B cell (primary cell): ENCODE results near the gene NCKAP5L. TPM values are rescaled to one million over a fixed set of nuclear protein-coding genes. Genes with fewer than 3 reads are reported as not detected.

Experiments used
- ATAC-seq: fragments of 200-7000 bp; cut with Tn5 transposase; one replicate; pipeline ENCODE4 v1.10.0; 2021; ENCODE audit warnings: low read depth, mild to moderate bottlenecking, moderate number of reproducible peaks, moderate library complexity
- CTCF ChIA-PET: fragments of 350-600 bp; sonication (Branson Sonifier 250); formaldehyde crosslinking; loops from one replicate; lab custom pipeline; 2021; ENCODE audit warnings: antibody characterized with exemption, inconsistent platforms; lab: Charles Lee
- POLR2A ChIA-PET: fragments of 350-600 bp; sonication (Branson Sonifier 250); formaldehyde crosslinking; loops from one replicate; lab custom pipeline; 2021; ENCODE audit warnings: antibody characterized with exemption; lab: Charles Lee
- DNase-seq: peaks from one replicate; pipeline ENCODE4 v3.0.0; 2013
- H2AFZ ChIP-seq: 2 replicates; pipeline ENCODE4 v1.6.1; 2012; ENCODE audit warnings: mild to moderate bottlenecking, low read depth, low read length; ENCODE audit not compliant: insufficient read depth, poor library complexity, severe bottlenecking
- H3K27ac ChIP-seq, 2 donors: 1 replicate in 1 of 2; 2 replicates in 1 of 2; pipeline ENCODE4 v1.5.1; 2012 to 2013; ENCODE audit warnings: low read length in 2 of 2, mild to moderate bottlenecking in 2 of 2, moderate library complexity in 1 of 2
- H3K27me3 ChIP-seq, 4 experiments: fragments of 200-600 bp in 1 of 4; sonication (generic) in 1 of 4; replicated peaks in 1 of 4; 1 replicate in 2 of 4; 2 replicates in 2 of 4; pipeline versions ENCODE4 v1.6.1 to v1.7.0; 2013 to 2016; ENCODE audit warnings: low read length in 3 of 4, mild to moderate bottlenecking in 2 of 4, mixed read lengths in 1 of 4, moderate library complexity in 1 of 4; ENCODE audit not compliant: insufficient read depth in 4 of 4, control insufficient read depth in 3 of 4; ENCODE audit errors: control extremely low read depth in 1 of 4
- H3K36me3 ChIP-seq, 2 experiments: replicated peaks in 1 of 2; 1 replicate in 1 of 2; 2 replicates in 1 of 2; pipeline versions ENCODE4 v1.6.1 to v1.7.1; 2013; ENCODE audit warnings: low read length in 1 of 2; ENCODE audit not compliant: insufficient read depth in 2 of 2, control insufficient read depth in 1 of 2; ENCODE audit errors: control extremely low read depth in 1 of 2, extremely low read depth in 1 of 2
- H3K4me1 ChIP-seq, 2 donors: fragments of 200-600 bp in 1 of 2; sonication (generic) in 1 of 2; 1 replicate in 1 of 2; 2 replicates in 1 of 2; pipeline versions ENCODE4 v1.5.1 to v1.6.1; 2013 to 2017; ENCODE audit warnings: low read length in 2 of 2; ENCODE audit not compliant: control insufficient read depth in 2 of 2, insufficient read depth in 2 of 2
- H3K4me2 ChIP-seq: replicated peaks from 2 replicates; pipeline ENCODE3; 2012; ENCODE audit warnings: mild to moderate bottlenecking, low read depth, low read length; ENCODE audit not compliant: poor library complexity, severe bottlenecking
- H3K4me3 ChIP-seq, 5 experiments: fragments of 200-600 bp in 1 of 5; sonication (generic) in 1 of 5; 1 replicate in 3 of 5; 2 replicates in 2 of 5; pipeline versions ENCODE4 v1.5.1 to v1.7.0; 2011 to 2016; ENCODE audit warnings: low read length in 4 of 5, mild to moderate bottlenecking in 4 of 5, low read depth in 2 of 5, control low read depth in 1 of 5, moderate library complexity in 1 of 5; ENCODE audit not compliant: insufficient read depth in 1 of 5; ENCODE audit errors: control extremely low read depth in 1 of 5, extremely low read depth in 1 of 5
- H3K79me2 ChIP-seq: fragments of 200-600 bp; sonication (generic); one replicate; pipeline ENCODE4 v1.6.0; 2016; ENCODE audit warnings: low read length; ENCODE audit not compliant: control insufficient read depth, insufficient read depth
- H3K9ac ChIP-seq: fragments of 200-600 bp; sonication (generic); 2 replicates; pipeline ENCODE4 v1.6.1; 2017; ENCODE audit warnings: mild to moderate bottlenecking, low read length, moderate library complexity
- H3K9me3 ChIP-seq, 3 donors: one replicate each; pipeline versions ENCODE4 v1.6.1 to v1.7.1; 2013; ENCODE audit warnings: low read length in 2 of 3; ENCODE audit not compliant: control insufficient read depth in 2 of 3, insufficient read depth in 1 of 3; ENCODE audit errors: control extremely low read depth in 1 of 3
- H4K20me1 ChIP-seq: 2 replicates; pipeline ENCODE4 v1.6.0; 2012; ENCODE audit warnings: mild to moderate bottlenecking, low read length; ENCODE audit not compliant: insufficient read depth, control insufficient read depth, poor library complexity, severe bottlenecking
- H3K27ac Mint-ChIP-seq: one replicate; pipeline ENCODE4 v1.8.0; 2021; ENCODE audit warnings: mixed read lengths
- H3K27me3 Mint-ChIP-seq: one replicate; pipeline ENCODE4 v1.8.0; 2021; ENCODE audit warnings: mixed read lengths
- H3K4me1 Mint-ChIP-seq: one replicate; pipeline ENCODE4 v1.8.0; 2021; ENCODE audit warnings: mixed read lengths
- H3K4me3 Mint-ChIP-seq: one replicate; pipeline ENCODE4 v1.8.0; 2021; ENCODE audit warnings: mixed read lengths
- H3K9me3 Mint-ChIP-seq: one replicate; pipeline ENCODE4 v1.8.0; 2022; ENCODE audit warnings: mixed read lengths; ENCODE audit not compliant: insufficient read depth
- EZH2 ChIP-seq: IDR thresholded peaks from 2 replicates; pipeline ENCODE4 v1.6.1; 2012; ENCODE audit warnings: borderline replicate concordance, low read depth, mild to moderate bottlenecking, moderate library complexity, low read length; ENCODE audit not compliant: insufficient read depth, poor library complexity, severe bottlenecking
- WGBS: methylation state at CpG from one replicate; pipeline ENCODE4 v1.1.5; 2013; ENCODE audit warnings: missing lambda C conversion rate; ENCODE audit not compliant: insufficient coverage; 5-methylcytosine and 5-hydroxymethylcytosine counted together
- intact Hi-C: fragments of 100-400 bp; cut with micrococcal nuclease; formaldehyde crosslinking; loops from one replicate; pipeline ENCODE4 v1.10.0; 2022
- polyA plus RNA-seq: library from polyadenylated mRNA; depleted of rRNA; stranded (reverse); fragments of >200 nt; gene quantifications from 2 replicates; pipeline ENCODE4 v1.2.3, GENCODE V29; 2012
- total RNA-seq, 2 donors: library from RNA; stranded (reverse); fragments of 120-200 nt in 1 of 2; gene quantifications; 1 replicate in 1 of 2; 2 replicates in 1 of 2; pipeline versions ENCODE4 v1.2.3 to v1.2.4, GENCODE V29; 2013 to 2022
- TF ChIP-seq, protein P1 (sequence below): fragments of 200-600 bp; IDR thresholded peaks from one replicate; pipeline ENCODE4 v1.8.0; 2022; ENCODE audit warnings: antibody characterized with exemption, mild to moderate bottlenecking

Gene NCKAP5L
- total and polyA plus RNA-seq, 2 donors (not counting 1 experiment from before 2014, with no cell fraction given): 3.2 to 13.2 TPM

DNA sequence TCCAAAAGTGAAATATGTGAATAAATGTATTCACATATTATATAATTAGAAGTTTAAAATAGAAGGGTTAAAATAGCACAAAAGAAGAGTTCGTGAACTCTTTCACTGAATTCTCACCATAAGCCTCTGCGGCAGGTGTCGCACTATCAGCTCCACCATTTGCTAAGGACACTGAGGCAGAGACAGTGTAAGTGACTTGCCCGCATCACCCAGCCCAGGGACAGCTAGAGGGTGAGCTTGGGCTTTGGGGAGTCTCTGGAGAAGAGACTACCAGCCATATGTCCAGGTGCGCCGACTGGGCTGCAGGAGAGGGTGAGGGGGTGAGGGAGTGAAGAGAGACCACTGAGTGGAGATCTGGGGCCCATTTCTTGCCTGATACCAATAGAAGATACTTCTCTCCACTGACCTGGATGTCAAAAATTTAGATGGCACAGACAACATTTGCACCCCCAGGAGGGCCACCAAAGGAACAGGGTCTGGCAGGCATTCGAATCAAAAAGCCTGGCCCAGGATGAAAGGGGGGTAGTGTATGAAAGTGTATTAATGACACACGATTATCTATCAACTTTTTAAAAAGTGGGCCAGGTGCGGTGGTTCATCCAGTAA lies 47.0 kb upstream of the NCKAP5L start:
- POLR2A ChIA-PET: no interaction called here
- DNase-seq (no peak), ATAC-seq (no peak)
- intact Hi-C loops: no loop called here
- Histone ChIP-seq H3K4me1 (no peaks in the 10 kb centered on the region), H3K9ac (no peak overlapping the region), H3K9me3 (no peaks in the 10 kb centered on the region), H3K27ac (no peak overlapping the region), H4K20me1 (no peaks in the 10 kb centered on the region), H3K4me2 (no peak overlapping the region), H3K79me2 (no peaks in the 10 kb centered on the region), H3K27me3 (no peaks in the 10 kb centered on the region), H3K4me3 (no peak overlapping the region), H3K36me3 (no peaks in the 10 kb centered on the region), H2AFZ (no peak overlapping the region)
- no peaks in the 10 kb centered on the region for H3K4me1 Mint-ChIP-seq
- H3K27ac Mint-ChIP-seq: no peak overlapping the region
- no peak for TF ChIP-seq EZH2
- TF ChIP-seq, protein P1, sequence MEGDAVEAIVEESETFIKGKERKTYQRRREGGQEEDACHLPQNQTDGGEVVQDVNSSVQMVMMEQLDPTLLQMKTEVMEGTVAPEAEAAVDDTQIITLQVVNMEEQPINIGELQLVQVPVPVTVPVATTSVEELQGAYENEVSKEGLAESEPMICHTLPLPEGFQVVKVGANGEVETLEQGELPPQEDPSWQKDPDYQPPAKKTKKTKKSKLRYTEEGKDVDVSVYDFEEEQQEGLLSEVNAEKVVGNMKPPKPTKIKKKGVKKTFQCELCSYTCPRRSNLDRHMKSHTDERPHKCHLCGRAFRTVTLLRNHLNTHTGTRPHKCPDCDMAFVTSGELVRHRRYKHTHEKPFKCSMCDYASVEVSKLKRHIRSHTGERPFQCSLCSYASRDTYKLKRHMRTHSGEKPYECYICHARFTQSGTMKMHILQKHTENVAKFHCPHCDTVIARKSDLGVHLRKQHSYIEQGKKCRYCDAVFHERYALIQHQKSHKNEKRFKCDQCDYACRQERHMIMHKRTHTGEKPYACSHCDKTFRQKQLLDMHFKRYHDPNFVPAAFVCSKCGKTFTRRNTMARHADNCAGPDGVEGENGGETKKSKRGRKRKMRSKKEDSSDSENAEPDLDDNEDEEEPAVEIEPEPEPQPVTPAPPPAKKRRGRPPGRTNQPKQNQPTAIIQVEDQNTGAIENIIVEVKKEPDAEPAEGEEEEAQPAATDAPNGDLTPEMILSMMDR: no peak
- H3K9me3 Mint-ChIP-seq: peaks cover 13% of the 10 kb centered on the region
- no peak overlapping the region for H3K4me3 Mint-ChIP-seq
- CTCF ChIA-PET: no interaction called here
- no peaks in the 10 kb centered on the region for H3K27me3 Mint-ChIP-seq
- 97% methylated on average over 6 of the region's 9 CpGs for WGBS

DNA sequence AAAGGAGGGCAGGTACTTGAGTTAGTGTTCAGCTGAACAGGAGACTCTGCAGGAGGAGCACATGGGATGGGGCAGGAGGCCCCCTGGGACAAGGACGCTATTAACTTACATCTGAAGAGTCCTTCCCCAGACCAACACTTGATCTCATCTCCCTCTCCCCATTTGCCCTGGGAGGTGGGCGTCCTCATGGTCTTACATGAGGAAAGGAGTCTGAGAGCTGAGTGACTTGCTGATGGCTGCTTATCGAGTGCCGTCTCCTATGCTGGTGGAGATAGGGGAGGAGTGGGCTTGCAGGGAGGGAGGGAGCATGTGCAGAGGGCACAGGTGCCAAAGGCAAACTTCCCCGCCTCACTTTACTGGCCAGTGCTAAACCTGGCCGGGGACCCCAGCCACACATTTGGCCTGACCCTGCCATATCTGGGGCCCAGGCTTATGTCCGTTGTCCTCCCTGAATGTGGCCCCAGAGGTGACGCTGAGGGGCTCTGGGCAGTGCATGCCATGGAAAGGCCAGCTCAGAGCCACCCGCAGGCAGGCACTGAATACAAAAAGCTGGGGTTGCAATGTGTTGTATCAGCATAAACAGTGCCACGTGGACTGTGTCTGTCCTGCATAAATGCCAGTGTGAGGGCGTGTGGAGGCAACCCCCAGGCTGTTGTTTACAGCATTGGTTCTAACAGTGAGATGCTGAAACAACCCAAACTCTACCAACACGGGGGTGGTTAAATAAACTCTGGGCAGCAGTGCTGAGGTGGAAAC lies 46.1 kb upstream of the NCKAP5L start:
- no peaks in the 10 kb centered on the region for H3K36me3 ChIP-seq
- no peaks in the 10 kb centered on the region for H3K27me3 ChIP-seq
- H2AFZ ChIP-seq: no peak overlapping the region
- Mint-ChIP-seq H3K9me3 (peaks cover 6% of the 10 kb centered on the region), H3K27ac (no peak overlapping the region), H3K4me3 (no peak overlapping the region), H3K4me1 (no peaks in the 10 kb centered on the region), H3K27me3 (no peaks in the 10 kb centered on the region)
- no peak overlapping the region for H3K4me3 ChIP-seq
- no peaks in the 10 kb centered on the region for H3K4me1 ChIP-seq
- ChIA-PET CTCF (no interaction called here), POLR2A (no interaction called here)
- no peak overlapping the region for H3K9ac ChIP-seq
- H3K9me3 ChIP-seq: no peaks in the 10 kb centered on the region
- WGBS: 92% methylated on average over 6 of the region's 12 CpGs
- H3K4me2 ChIP-seq: no peak overlapping the region
- H4K20me1 ChIP-seq: no peaks in the 10 kb centered on the region
- no peak for ATAC-seq
- intact Hi-C loops: no loop called here
- DNase-seq: no peak
- no peak overlapping the region for H3K27ac ChIP-seq
- TF ChIP-seq, protein P1: no peak
- TF ChIP-seq EZH2: no peak
- no peaks in the 10 kb centered on the region for H3K79me2 ChIP-seq
